OCI-LY7 (cell line): ENCODE measurements around the gene ABCC1.

ENCODE experiments used
- EZH2phosphoT487 ChIP-seq: fragments of 200-600 bp; sonication (generic); IDR thresholded peaks from 2 replicates; pipeline ENCODE4 v1.6.1; 2018; ENCODE audit warnings: low read depth, borderline replicate concordance, mild to moderate bottlenecking, mixed run types, antibody characterized with exemption, low read length, moderate library complexity, mixed read lengths
- TF ChIP-seq, protein P1 (sequence below): fragments of 200-600 bp; sonication (generic); conservative IDR thresholded peaks from 2 replicates; pipeline ENCODE4 v1.5.1; 2014; ENCODE audit warnings: mild to moderate bottlenecking, antibody characterized with exemption, low read length, moderate library complexity, mixed read lengths

DNA sequence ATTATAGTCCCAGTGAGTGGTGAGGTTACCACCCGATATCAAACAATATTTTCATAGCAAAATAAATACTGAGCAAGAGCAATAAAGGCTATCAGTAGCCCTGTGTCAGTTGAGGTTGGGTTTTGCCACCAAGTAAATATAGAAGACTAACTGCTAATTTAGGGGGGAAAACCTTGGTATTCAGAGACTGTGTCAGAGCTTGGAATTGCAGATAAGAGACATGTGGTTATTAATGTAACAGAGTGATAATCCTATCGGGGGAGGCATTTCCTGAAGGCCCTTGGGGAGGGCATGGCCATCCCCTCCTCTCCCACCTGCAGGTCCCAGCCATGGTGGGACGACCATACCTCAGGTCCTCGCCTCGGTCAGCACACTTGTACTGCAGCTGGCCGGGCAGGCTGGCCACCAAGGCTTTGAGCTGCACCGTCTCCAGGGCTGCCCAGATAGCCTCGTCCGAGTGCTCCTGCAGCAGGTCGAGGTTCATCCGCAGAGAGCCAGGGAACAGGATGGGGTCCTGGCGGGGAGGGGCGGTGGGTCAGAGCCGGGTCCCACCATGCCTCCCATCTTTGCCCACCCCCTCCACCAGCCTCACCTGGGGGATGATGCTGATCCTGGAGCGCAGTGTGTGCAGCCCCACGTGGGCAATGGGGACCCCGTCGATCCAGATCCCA lies 205.0 kb downstream of the ABCC1 start:
- TF ChIP-seq, protein P1, sequence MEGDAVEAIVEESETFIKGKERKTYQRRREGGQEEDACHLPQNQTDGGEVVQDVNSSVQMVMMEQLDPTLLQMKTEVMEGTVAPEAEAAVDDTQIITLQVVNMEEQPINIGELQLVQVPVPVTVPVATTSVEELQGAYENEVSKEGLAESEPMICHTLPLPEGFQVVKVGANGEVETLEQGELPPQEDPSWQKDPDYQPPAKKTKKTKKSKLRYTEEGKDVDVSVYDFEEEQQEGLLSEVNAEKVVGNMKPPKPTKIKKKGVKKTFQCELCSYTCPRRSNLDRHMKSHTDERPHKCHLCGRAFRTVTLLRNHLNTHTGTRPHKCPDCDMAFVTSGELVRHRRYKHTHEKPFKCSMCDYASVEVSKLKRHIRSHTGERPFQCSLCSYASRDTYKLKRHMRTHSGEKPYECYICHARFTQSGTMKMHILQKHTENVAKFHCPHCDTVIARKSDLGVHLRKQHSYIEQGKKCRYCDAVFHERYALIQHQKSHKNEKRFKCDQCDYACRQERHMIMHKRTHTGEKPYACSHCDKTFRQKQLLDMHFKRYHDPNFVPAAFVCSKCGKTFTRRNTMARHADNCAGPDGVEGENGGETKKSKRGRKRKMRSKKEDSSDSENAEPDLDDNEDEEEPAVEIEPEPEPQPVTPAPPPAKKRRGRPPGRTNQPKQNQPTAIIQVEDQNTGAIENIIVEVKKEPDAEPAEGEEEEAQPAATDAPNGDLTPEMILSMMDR, result no peak
- no peak for TF ChIP-seq EZH2phosphoT487
